H7 (cell line): ENCODE measurements around the gene ARL3. TPM values are rescaled to one million over a fixed set of nuclear protein-coding genes. Genes with fewer than 3 reads are reported as not detected.
"Not testable (repeated sequence)": the region's sequence is repeated elsewhere in the genome, so short reads cannot be mapped to it uniquely, and the experiment has no call there.

Experiments
- DNase-seq: peaks from one replicate; pipeline ENCODE4 v3.0.0; 2012
- H3K27me3 ChIP-seq: 2 replicates; pipeline ENCODE4 v1.6.0; 2011; ENCODE audit warnings: mild to moderate bottlenecking, low read length; ENCODE audit not compliant: control insufficient read depth, insufficient read depth
- H3K36me3 ChIP-seq: replicated peaks from 2 replicates; pipeline ENCODE4 v1.5.1; 2011; ENCODE audit warnings: low read length; ENCODE audit not compliant: control insufficient read depth, insufficient read depth
- H3K4me3 ChIP-seq: 2 replicates; pipeline ENCODE4 v1.5.1; 2011; ENCODE audit warnings: low read depth, mild to moderate bottlenecking, control low read depth, low read length, moderate library complexity; ENCODE audit not compliant: insufficient read depth
- total RNA-seq: library from RNA; depleted of rRNA; stranded (reverse); fragments of >200 nt; shearing (Covaris generic); gene quantifications from 2 replicates; pipeline ENCODE4 v1.2.3, GENCODE V29; 2014; rRNA removed

The ARL3 gene, protein sequence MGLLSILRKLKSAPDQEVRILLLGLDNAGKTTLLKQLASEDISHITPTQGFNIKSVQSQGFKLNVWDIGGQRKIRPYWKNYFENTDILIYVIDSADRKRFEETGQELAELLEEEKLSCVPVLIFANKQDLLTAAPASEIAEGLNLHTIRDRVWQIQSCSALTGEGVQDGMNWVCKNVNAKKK
- total RNA-seq, result 7.5 and 8.1 TPM in 2 replicates

DNA sequence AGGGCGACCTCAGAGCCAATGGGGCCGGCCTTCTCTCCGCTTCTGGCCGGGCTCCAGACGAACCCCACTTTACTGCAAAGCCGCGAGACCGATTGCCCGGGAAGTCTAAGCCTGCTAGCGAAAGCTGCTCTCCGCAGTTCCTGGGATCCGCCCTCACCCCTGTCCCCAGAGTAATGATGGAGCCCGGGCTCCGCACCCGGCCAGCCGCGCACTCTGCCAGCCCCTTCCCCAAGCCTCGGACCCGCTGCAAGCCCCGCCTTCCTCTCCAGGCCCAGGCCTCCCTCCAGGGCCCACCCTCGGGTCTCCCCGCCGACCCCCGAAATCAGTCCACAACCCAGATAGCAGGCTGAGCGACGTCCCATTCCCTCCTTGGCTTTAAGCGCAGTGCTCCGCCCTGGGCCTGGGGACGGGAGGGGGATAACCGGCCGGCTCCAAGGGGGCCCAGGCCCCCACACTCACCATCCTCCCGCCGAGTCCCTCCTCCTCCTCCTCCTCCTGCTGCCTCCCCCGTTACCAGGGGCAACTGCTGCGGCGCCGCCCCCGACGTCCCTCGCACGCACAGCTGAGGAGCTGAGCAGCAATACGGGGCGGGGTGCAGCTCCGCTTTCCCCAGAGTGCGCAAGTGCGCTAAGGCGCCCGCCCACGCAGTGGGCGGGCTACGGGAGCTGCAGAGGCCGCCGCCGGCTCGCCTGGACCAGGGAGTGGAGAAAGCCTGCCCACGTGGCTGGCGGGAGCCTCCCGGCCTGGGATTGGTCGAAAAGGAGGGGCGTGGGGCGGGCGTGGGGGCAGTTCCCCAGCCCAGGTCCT, at the start of gene ARL3:
TSS of gene ARL3 (minus strand) at position 584 of the 807 bp plus-strand sequence. CDS start at position 462, 122 bp downstream.
- peak; percentile 98 for DNase-seq
- H3K27me3 ChIP-seq, result no peaks in the 10 kb centered on the region
- H3K4me3 ChIP-seq, result peak within 1 kb of the TSS; percentile 94
- peaks cover 4% of the 10 kb centered on the region for H3K36me3 ChIP-seq

- Histone ChIP-seq H3K4me3 (no peak overlapping the region), H3K36me3 (no peaks in the 10 kb centered on the region), H3K27me3 (no peaks in the 10 kb centered on the region)
- DNase-seq, result no peak
Measured at GRCh38 chr10:102763037-102763607, 48.9 kb upstream of the ARL3 start.

DNA sequence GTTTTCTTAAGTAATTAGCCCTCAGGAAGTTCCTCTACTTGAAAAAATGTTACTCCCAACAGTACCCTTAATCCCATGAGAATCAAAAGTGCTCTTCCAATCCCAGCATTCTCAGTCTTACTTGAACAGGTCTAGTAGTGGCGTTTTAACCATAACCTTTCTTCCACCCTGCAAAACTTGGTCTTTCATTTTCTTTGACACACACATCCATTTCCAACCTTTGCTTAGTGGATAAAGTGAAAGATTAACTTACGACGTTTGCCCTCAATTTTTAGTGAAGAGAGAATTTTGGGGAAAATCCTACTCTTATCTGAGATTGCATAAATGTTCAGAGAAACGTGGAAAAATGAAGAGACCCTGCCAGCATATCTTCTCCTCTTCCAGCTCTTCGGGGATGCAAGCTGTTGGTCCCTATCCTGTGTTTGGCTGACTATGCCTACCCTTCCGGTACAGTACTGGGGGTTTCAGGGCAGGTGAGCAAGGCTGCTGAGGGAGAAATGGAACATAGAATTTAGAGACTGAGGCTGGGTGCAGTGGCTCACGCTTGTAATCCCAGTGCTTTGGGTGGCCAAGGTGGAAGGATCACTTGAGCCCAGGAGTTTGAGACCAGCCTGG, 48.3 kb upstream of the ARL3 start:
- no peak overlapping the region for H3K4me3 ChIP-seq
- DNase-seq, result no peak
- H3K36me3 ChIP-seq, result no peaks in the 10 kb centered on the region
- H3K27me3 ChIP-seq, result no peaks in the 10 kb centered on the region

GRCh38 chr10:102761981-102762380, 47.8 kb upstream of the ARL3 start:
- DNase-seq, result no peak
- no peaks in the 10 kb centered on the region for H3K36me3 ChIP-seq
- H3K4me3 ChIP-seq, result no peak overlapping the region
- no peaks in the 10 kb centered on the region for H3K27me3 ChIP-seq

DNA sequence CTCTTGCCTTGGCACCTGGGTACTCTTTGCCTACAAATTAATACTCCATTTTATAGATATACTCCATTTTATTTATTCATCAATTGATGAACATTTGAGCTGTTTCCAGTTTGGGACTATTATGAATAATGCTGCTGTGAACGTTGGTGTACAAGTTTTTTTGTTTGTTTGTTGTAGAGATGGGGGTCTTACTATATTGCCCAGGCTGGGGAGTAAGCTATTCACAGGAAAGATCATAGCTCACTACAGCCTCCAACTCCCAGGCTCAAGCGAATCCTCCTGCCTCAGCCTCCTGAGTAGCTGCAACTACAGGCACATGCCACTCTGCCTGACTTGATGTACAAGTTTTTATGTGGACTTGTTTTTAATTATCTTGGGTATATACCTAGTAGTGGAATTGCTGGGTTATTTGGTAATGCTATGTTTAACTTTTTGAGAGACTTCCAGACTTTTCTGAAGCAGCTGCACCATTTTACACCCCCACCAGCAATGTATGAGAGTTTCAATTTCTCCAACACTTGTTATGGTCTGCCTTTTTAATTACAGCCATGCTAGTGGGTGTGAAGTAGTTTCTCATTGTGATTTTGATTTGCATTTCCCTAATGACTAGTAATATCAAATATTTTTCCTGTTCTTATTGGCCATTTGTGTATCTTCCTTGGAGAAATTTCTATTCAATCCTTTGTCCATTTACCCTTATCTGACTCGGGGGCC, 45.5 kb upstream of the ARL3 start:
- H3K4me3 ChIP-seq, result no peak overlapping the region
- no peak for DNase-seq
- no peaks in the 10 kb centered on the region for H3K27me3 ChIP-seq
- H3K36me3 ChIP-seq, result no peaks in the 10 kb centered on the region

DNA sequence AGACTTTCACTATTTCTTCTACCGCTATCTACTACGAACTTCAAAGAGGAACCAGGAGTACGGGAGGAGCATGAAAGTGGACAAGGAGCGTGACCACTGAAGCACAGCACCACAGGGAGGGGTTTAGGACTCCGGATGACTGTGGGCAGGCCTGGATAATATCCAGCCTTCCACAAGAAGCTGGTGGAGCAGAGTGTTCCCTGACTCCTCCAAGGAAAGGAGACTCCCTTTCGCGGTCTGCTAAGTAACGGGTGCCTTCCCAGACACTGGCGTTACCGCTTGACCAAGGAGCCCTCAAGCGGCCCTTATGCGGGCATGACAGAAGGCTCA, 44.7 kb upstream of the ARL3 start:
- H3K36me3 ChIP-seq, H3K27me3 ChIP-seq, DNase-seq, H3K4me3 ChIP-seq: not testable (repeated sequence)

- Histone ChIP-seq H3K4me3 (no peak overlapping the region), H3K36me3 (no peaks in the 10 kb centered on the region), H3K27me3 (no peaks in the 10 kb centered on the region)
- DNase-seq, result no peak
Measured at GRCh38 chr10:102758240-102758932, 44.2 kb upstream of the ARL3 start.

- Histone ChIP-seq H3K27me3 (no peaks in the 10 kb centered on the region), H3K36me3 (no peaks in the 10 kb centered on the region), H3K4me3 (no peak overlapping the region)
- no peak for DNase-seq
Measured at GRCh38 chr10:102757323-102757722, 43.1 kb upstream of the ARL3 start.

DNA sequence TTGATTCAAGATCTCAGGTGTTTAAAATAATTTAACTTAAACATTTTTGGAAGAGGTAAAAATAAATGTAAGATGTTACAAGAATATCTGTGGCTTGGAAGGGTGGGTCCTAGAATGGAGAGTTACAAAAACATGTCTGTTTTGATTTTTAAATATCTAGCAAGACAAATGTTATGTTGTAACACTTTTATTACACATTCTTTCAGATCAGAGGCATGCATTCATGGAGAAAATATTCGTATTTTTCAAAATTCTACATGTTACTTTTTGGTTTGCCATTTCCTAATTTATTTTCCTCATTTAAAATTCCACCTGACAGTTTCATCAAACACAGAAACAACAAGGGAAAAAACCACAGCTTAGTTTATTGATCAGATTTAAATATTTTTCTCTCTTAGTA, 39.5 kb upstream of the ARL3 start:
- Histone ChIP-seq H3K4me3 (no peak overlapping the region), H3K27me3 (no peaks in the 10 kb centered on the region), H3K36me3 (no peaks in the 10 kb centered on the region)
- no peak for DNase-seq

DNA sequence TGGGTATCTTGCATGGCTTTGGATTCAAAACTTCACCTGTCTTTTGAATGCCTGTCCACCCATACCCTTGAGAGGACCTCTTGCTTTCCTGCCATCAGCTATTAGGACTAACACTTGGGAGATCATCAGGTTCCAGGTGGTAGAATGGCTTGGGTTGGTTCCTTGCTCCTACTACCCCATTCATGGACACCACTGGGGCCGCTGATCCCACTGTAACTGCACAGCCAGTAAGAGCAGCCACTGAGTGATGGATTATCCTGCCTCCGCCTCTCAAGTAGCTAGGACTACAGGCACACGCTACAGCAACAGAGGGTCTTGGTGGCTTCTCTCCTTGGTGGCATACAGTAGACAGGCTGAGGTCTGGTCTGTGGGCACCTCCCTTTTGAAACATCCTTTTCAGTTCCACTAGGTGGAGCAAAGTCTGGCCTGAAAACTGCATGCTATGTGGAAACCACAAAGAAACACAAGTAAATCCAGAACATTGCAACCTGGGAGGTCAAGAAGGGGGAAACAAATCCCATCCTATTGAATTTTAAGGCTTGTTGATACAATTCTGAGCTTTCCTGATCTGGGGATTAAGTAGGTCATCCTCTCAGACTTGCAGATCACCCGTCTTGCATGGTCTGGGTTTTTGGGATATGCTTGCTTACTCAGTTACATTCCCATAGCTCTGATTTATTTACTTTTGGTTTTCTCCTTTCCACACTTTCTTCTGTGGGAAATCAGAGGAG, 38.9 kb upstream of the ARL3 start:
- DNase-seq, result peak; percentile 64
- no peak overlapping the region for H3K4me3 ChIP-seq
- H3K36me3 ChIP-seq, result no peaks in the 10 kb centered on the region
- no peaks in the 10 kb centered on the region for H3K27me3 ChIP-seq

DNA sequence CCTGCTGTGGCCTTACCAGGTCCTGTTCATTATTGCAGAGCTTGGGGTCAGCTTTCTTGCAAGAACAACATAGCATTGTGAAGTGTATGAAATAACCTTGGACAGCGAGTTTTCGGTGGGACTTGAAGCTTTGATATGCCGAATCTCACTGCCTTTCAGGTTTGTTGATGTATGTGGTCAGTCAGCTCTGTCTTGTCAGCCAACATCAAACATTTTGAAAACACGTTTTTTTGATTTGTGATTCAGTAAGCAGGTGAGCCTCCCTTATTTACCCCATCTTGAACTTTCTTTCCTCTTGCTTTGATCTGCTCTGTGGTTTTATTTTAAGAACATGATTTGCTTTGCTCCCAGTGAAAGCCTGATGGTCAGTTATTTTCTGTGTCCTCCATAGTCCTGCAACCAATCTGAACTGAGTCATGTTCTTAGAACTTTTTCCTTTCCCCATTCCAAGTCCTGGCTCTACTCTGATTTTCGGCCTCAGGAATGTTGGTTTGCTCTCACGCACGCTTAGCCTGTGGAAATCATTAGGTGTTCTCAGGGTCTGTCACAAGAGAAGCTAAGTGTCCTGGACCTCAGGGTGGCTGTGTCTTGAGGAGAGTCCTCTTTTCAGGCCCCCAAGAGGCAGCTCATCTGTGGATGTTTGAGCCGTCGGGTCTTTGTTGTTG, 38.2 kb upstream of the ARL3 start:
- no peak for DNase-seq
- H3K27me3 ChIP-seq, result no peaks in the 10 kb centered on the region
- H3K36me3 ChIP-seq, result no peaks in the 10 kb centered on the region
- no peak overlapping the region for H3K4me3 ChIP-seq

GRCh38 chr10:102745157-102745556, 31.0 kb upstream of the ARL3 start:
- H3K36me3 ChIP-seq, result no peaks in the 10 kb centered on the region
- no peak for DNase-seq
- no peaks in the 10 kb centered on the region for H3K27me3 ChIP-seq
- H3K4me3 ChIP-seq, result no peak overlapping the region

DNA sequence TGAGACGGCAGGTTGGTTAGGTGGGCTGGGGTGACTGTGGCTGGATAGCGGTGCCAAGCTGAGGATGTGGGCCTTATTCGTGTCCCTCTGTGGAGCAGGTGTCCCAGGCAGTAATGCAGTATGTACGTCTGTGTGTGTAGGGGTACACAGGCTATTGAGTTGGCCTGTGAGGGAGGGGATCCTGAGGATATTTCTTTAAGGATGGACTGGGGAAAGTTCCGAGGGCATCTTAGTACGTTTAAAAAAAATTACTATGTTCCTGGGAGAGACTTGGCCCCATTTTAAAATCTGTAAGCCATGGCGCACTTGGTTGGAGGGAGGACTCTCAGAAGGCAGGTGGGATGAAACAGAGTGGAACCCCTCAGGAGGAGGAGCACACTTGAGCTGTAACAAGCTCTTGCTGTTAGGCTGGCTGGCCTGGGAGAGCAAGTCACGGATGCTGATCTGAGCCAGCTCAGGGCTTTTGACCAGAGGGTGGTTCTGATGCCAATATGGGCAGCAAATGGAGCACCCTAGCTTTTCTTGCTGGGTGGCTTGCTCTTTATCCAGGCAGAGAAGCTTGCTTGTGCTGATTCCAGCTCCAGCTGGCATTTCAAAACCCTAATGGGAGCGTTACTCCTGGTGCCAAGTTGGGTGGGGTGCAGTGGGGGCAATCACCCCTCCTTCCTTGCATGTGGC, 30.3 kb upstream of the ARL3 start:
- DNase-seq, result peak; percentile 37
- H3K4me3 ChIP-seq, result peak overlapping the region; percentile 77
- H3K27me3 ChIP-seq, result no peaks in the 10 kb centered on the region
- no peaks in the 10 kb centered on the region for H3K36me3 ChIP-seq
